Activated gamma-delta T cell treated with Interleukin-2 at 50 U/mL for 16 hours (primary cell): ENCODE results near the gene MCEE.
"Not testable (repeated sequence)": the region's sequence is repeated elsewhere in the genome, so short reads cannot be mapped to it uniquely, and the experiment has no call there.

Experiments used
- DNase-seq: peaks from one replicate; pipeline ENCODE4 v3.0.0-alpha.2; 2020

MCEE gene

DNA sequence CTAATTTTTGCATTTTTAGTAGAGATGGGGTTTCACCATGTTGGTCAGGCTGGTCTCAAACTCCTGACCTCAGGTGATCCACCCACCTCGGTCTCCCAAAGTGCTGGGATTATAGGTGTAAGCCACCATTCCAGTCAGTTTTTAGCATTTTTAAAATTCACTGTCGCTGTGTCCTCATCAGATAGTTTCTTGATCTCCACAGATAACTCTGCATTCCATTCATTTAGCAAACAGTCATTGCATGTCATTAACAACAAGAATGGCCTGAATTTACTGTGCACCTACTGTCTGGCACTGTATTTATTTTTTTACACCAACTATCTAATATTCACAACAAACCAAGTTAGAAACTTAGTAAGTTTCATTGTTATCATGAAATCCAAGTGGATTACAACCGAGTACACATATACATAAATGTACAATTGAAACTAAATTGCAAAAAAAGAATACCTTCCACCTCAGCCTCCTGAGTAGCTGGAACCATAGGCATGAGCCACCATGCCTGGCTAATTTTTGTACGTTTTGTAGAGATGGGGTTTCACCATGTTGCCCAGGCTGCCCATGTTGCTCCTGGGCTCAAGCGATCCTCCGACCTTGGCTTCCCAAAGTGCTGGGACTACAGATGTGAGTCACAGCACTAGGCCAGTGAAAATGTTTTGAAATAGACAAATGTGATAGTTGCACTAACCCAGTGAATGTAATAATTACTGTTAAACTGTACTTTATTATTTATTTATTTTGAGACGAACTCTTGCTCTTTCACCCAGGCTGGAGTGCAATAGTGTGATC lies 4.3 kb downstream of the MCEE start:
- DNase-seq, result no peak

DNA sequence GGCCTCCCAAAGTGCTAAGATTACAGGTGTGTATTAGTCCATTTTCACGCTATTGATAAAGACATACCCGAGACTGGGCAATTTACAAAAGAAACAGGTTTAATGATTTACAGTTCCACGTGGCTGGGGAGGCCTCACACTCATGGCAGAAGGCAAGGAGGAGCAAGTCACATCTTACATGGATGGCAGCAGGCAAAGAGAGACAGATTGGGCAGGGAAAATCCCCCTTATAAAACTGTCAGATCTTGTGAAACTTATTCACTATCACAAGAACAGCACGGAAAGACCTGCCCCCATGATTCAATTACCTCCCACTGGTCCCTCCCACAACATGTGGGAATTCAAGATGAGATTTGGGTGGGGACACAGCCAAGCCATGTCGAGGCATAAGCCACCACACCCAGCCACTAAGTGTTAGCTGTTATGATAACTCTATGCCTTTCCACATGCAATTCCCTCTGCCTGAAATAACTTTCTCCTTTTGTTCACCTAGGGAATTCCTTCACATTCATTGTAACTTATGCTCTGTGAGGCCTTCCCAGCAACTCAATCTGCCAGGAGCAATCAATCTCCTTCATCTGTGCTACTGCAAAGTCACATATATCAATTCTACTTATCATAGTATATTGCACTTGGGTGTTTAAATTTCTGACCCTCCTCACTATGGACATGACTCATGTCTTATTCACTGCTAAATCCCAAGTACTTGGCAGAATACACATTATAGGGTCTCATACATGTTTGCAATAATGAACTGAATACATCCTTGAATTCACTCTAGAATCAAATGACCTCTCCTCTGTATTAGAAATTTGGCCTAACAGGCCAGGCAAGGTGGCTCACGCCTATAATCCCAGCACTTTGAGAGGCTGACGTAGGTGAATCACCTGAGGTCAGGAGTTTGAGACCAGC lies 7.4 kb downstream of the MCEE start:
- DNase-seq, result no peak

DNA sequence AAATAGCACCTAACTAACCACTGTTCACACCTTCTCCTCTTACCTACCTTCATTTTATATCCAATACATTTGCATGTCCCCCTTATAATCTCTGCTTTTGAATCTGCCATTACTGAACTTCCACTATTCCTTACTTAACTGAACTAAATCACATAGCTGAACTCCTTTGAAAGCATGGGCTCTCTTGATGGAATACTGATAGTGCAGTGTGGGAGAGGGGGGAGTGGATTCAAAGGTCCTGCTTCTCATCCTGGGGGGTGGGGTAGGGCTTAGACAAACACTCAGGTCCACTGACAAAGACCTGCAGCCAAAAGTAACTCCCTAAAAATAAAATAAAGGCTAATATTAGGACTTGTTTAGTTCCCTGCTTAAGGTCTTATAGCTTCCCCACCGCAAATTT lies 8.6 kb downstream of the MCEE start:
- DNase-seq, result no peak

DNA sequence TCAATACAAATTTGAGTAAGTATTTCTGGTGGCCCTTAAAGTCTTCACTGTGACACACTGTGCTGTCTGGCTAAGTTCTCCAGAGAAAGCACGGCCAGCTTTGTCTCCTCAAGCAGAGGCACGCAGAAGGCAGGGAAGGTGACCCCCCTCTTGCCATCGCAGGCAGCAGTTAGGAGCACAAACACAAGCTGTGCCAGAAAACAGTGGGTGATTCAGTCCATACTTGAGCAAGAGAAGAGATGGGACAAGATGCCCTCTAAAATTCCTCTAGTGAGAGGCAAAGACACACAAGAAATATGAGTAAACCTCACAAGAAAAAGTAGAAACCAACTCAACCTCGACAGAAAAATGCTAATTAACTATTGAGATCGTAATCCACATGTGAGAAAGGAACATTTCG lies 9.8 kb downstream of the MCEE start:
- DNase-seq, result no peak

DNA sequence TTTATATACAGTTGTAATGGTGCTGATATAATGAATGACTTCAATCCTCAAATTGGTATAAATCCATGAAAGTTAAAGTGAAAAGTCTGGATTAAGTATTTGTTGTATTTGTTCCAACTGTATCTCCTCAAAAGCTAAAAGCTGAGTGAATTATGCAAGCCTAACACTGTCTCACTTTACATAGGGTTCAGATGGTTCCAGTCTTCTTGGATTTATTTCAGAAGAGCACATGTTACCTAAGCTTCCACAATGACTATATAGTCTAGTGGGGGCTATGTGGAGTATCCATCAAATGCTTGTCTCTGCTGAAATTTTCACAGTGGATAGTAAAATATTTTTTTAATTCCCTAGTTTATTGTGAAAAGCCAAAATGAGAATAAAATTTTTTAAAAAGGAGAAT lies 13.0 kb downstream of the MCEE start:
- DNase-seq, result no peak

DNA sequence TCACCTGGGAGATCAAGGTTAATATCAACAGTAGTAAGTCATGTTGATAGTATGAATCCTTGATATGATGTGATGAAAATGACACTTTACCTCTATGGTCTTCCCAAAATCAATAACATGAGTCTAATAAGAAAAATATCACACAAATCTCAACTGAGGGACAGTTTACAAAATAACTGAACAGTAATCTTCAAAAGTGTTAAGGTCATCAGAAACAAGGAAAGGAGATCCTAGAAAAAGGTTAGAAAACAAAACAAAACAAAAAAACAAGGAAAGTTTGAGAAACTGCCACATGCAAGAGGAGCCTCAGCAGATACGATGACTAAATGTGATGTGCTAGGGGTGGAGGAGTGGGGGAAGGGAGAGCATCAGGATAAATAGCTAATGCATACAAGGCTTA lies 16.2 kb downstream of the MCEE start:
- no peak for DNase-seq

DNA sequence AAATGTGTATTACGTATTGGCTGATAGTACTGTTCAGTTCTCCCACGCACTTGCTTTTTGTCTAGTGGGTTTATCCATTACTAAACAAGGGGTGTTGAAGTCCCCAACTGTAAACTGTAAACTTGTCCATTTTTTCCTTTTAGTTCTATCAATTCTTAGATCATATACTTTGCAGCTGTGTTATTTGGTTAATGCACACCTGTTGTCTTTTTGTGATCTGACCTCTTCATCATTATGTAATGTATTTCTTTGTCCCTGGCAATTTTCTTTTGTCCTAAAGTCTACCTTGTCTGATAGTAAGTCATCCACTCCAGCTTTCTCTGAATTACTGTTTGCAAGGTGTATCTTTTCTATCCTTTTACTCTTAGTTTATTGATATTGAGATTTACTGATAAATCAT lies 21.9 kb downstream of the MCEE start:
- DNase-seq, result no peak

DNA sequence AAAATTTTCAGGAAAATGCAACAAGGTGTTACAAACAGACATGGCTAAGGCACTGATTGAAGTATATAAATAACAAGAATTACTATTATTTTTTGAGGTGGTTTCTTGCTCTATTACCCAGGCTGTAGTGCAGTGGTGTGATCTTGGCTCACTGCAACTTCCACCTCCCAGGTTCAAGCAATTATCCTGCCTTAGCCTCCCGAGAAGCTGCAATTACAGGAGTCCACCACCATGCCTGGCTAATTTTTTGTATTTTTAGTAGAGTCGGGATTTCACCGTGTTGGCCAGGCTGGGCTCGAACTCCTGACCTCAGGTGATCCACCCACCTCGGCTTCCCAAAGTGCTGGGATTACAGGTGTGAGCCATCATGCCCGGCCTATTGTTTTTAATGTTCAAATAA lies 23.6 kb downstream of the MCEE start:
- DNase-seq, result not testable (repeated sequence)

DNA sequence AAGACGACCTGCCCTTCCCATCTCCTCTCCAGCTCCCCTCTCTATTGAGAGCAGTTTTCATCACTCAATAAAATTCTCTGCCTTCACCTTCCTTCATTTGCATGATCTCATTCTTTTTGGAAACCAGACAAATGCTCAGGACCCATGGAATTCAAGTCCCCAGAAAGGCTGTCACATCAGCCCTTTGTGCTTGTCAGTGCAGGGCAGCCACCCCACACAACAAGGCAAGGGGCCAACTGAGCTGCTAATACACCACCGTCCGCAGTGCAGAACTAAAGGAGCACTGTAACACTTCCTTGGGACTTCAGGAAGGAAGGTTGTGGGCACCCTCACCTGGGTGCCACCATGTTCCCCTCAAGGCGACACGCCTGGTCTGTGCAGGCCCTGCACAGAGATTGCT lies 26.2 kb downstream of the MCEE start:
- no peak for DNase-seq

DNA sequence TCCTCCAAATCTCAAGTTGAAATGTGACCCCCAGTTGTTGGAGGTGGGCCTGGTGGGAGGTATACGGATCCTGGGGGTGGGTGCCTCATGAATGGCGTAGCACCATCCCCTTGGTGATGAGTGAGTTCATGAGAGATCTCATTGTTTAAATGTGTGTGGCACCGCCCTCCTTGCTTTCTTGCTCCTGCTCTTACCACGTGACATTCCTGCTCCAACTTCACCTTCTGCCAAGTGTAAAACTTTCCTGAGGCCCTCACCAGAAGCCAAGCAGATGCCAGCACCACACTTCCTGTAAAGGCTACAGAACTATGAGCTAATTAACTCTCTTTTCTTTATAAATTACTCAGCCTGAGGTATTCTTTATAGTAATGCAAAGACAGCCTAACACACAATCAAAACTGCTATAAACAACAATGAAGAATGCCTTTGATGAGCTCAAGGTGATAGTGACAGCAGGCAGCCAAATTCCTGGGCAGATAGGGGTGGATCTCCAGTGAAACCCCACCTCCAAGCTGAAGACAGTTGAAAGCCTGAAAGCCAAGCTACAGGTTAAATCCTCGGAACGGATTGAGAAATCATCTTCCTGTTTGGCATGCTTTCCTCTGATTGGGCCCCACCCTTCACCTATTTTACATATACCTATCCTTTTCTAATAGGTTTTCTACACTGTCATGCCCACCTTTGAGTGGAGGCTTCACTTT lies 26.9 kb downstream of the MCEE start:
- no peak for DNase-seq

DNA sequence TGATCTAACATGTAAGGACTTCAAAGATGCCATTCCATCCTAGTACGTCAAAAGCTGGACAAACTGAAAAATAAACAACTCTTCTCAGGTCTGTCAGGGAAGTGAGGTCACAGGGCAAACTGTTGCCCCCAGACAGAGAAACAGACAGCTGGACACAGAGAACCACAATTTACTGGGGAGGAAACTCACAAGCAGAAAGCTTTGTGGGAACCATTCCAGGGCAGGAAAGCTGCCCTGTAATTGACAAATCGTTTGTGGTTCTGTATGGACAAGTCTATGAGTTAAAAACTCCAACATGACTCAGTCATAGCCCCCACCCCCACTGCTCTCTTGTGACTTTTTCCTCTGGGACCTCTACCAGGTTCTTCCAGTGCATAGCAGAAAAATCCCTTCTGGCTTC lies 28.4 kb downstream of the MCEE start:
- DNase-seq, result no peak

DNA sequence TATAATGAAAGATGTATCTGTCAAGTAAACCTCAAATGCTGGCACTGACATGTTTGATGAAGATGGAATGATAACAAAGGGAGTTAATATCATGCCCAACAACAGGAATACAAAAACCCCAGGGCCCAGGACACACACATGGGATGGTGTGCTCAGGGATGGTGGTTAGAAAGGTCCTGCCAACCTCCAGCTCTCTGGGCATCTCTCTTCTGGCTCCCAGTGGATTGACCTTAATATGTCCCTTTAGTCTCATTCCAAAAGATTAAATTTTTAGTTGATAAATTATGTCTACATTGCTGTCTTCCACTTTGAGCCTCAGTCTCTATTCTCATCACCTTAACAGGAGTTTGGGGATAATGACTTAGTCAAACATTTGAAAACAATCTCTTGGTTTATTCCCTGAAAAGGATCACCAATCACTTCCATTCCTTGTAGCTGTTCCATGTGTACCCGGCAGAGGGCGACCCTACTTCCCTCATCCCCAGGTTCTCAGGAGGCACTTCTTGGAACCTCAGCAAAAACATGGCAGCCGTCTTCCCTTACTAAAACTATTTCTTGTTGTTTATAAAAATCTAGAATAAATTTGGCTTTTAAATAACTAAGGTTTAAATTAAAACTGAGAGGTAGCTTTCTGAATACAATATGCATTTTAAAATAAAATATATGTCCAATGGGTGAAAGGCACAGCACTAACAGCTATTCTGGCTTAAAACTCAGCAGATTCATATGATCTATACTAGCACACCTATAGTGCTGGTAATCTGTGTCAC lies 29.6 kb downstream of the MCEE start:
- peak; percentile 33 for DNase-seq

DNA sequence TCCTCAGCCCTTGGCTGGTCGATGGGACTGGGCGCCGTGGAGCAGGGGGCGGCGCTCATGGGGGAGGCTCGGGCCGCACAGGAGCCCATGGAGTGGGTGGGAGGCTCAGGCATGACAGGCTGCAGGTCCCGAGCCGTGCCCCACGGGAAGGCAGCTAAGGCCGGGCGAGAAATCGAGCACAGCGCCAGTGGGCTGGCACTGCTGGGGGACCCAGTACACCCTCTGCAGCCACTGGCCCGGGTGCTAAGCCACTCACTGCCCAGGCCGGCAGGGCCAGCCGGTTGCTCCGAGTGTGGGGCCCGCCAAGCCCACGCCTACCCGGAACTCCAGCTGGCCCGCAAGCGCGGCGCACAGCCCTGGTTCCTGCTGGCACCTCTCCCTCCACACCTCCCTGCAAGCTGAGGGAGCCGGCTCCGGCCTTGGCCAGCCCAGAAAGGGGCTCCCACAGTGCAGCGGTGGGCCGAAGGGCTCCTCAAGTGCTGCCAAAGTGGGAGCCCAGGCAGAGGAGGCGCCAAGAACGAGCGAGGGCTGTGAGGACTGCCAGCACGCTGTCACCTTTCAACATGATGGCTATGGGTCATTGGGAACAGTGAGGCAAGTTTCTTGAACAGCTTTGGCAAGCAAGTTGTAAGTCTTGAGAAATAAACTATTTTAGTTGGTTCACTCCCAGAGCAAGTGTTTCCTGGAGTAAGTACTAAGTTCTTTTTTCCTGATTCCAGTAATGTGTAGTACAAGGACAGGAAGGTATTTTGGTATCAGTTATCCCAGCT lies 37.4 kb downstream of the MCEE start:
- DNase-seq, result not testable (repeated sequence)

DNA sequence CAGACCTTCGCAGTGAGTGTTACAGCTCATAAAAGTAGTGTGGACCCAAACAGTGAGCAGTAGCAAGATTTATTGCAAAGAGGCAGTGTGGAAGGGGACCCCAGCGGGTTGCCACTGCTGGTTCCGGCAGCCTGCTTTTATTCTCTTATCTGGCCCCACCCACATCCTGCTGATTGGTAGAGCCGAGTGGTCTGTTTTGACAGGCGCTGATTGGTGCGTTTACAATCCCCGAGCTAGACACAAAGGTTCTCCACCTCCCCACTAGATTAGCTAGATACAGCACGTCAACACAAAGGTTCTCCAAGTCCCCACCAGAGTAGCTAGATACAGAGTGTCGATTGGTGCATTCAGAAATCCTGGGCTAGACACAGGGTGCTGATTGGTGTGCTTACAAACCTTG lies 38.2 kb downstream of the MCEE start:
- DNase-seq, result not testable (repeated sequence)

DNA sequence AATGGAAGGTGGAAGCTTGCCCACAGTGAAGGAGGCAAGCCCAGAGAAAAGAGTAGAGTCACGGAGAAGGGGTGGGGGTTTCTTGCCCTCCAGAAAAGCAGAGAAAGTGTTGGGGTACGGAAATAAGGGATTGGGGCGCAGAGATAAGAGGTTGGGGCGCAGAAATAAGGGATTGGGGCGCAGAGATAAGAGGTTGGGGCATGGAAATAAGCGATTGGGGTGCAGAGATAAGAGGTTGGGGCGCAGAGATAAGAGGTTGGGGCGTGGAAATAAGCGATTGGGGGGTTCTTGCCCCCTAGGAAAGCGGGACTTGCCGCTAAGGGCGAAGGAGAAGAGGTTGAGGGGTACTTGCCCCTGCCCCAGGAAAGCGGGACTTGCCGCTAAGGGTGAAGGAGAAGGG lies 40.6 kb downstream of the MCEE start:
- DNase-seq, result not testable (repeated sequence)

DNA sequence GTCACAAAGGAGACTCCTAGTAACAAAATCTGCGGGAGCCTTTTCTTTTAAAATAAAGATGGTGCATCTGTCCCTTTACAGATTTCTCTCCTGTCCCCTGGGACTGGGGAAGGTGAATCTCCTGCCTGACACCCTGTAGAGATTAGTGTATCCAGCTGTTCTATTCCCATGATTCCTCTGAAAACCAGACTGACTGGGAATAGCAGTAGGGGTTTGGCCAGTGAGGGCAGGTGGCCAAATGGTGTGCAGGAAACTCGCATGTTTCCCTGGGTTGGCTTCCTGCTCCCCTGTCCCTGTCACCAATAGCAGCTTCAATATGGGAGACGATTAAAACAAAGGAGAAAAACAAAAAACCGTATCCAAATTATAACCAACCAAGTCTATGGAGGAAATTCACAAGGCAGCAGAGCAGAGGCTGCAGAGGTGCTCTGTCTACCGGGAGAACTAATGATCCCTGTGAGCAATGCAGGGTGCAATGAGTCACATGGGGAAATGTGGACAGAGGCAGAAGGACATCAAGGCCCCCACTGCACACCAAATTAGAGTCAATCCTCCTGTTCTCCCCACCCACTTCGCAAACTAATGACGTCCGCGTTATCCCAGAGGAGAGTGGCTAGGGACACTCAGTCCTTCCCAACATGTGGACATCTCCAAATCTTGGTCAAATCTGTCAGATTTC lies 44.6 kb downstream of the MCEE start:
- DNase-seq, result not testable (repeated sequence)

DNA sequence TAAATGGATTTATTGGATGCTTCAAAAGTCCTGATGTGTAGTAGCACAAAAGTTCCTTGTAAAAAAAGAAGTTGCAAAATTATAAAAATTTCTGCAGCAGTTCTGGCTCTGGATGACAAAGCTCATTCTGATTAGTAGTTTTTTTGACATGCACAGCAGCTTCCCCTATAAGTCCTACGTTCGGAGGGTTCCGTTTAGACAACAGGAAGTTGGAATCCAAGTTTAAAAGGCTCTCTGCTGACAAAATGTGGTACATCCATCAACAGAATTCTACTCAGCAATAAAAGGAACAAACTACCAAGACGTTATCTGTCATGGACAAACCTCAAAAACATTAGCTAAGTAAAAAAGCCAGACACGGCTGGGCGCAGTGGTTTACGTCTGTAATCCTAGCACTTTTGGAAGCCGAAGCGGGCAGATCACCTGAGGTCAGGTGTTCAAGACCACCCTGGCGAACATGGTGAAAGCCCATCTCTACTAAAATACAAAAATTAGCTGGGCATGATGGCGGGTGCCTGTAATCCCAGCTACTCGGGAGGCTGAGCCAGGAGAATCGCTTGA lies 46.2 kb downstream of the MCEE start:
- not testable (repeated sequence) for DNase-seq

DNA sequence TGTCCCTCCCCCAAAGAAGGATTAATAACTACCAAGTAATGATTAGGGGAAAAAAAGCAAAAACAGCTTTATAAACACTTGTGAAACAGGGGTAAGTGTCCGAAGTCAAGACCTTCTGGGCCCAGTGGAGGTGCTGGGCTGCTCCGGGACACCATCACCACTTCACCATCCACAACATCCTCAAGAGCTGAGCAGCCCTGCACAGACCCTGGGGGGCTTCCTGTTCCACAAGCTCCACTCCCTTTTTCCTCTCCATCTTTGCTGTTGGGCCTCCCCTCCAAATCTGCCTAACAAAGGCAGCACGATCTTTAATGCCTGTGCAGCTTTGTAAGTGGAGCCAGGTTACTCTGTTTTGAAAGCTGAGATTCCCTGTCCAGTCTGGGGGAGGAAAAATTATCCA lies 46.7 kb downstream of the MCEE start:
- DNase-seq, result not testable (repeated sequence)

DNA sequence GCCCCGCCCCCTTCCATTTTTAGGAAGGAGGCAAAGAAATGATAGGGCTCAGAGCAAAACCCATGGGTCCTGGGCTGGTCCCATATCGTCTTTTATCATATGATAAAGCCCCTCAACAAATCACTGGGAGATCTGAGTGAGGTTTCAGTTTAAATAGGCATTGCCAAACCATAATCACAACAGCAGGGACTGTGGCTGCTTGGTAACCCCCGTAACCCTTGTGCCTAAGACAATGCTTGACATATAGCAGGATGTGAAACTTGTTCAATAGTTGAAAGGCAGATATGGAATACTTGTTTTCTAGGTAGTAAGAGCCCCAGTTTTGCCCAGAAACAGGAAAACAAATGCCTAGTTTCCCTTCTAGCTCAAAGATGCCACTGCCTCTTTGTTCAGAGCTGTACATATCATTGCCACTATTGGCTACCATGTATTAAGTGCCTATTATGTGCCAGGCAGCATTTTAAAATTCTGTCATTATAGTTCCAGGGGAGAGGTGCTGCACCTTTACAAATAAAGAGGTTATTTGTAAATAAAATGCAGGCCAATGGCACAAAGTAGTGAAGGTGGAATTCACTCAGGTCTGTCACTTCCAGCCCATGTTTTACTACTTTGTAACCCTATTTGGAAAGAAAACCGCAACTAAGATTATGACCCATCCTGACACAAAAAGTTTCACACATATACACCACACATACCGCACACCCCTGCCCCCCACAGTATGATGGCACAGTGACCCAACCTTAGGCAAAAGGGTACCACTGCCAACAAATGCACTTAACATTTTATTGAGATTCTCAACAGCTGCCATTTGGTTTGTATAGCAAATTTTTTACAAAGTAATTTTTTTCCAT lies 47.4 kb downstream of the MCEE start:
- DNase-seq, result no peak

DNA sequence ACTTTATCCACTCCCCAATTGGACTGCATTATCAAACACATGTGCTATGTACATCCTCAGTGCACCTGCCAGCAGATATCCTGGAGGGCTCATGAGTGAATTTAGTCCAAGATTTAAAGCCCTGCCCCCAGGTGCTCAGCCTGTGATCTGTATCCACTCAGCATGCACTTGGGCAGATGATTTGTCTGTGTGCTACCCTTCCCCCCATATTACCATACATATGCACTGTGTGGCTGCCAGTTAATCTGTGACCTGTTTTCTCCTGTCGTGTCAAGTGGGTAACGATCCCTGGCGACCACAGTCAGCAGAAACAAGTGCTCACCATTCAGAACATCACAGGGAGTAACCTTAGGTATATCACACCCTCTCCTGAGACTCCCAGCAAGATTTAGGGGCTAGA lies 51.4 kb downstream of the MCEE start:
- DNase-seq, result no peak
